ENCODE results near the gene LMNTD1.
A peak's percentile ranks its signal among the peaks of the same experiment; 100 is the strongest.

LMNTD1 gene

GRCh38 chr12:25550186-25550585 lies 2.9 kb downstream of the LMNTD1 start:
- no peak for DNase-seq

- DNase-seq = no peak
Observed at GRCh38 chr12:25549120-25549519, 4.0 kb downstream of the LMNTD1 start.

GRCh38 chr12:25546318-25546717 lies 6.8 kb downstream of the LMNTD1 start:
- DNase-seq = no peak

- no peak for DNase-seq
Observed at GRCh38 chr12:25533150-25533549, 19.9 kb downstream of the LMNTD1 start.

- no peak for DNase-seq
Observed at GRCh38 chr12:25531502-25532052, 21.5 kb downstream of the LMNTD1 start.

GRCh38 chr12:25529738-25530137 lies 23.3 kb downstream of the LMNTD1 start:
- no peak for DNase-seq

- no peak for DNase-seq
Observed at GRCh38 chr12:25526778-25527177, 26.3 kb downstream of the LMNTD1 start.

GRCh38 chr12:25524366-25524765 lies 28.7 kb downstream of the LMNTD1 start:
- DNase-seq = no peak

- DNase-seq = no peak
Observed at GRCh38 chr12:25521625-25522256, 31.3 kb downstream of the LMNTD1 start.

GRCh38 chr12:25518512-25518911 lies 34.6 kb downstream of the LMNTD1 start:
- no peak for DNase-seq

- DNase-seq = no peak
Observed at GRCh38 chr12:25504744-25505143, 48.3 kb downstream of the LMNTD1 start.

- no peak for DNase-seq
Observed at GRCh38 chr12:25503666-25504065, 49.4 kb downstream of the LMNTD1 start.

- DNase-seq = peak; percentile 12 to 68
Observed at GRCh38 chr12:25502596-25502995, 50.5 kb downstream of the LMNTD1 start.

GRCh38 chr12:25502118-25502517 lies 51.0 kb downstream of the LMNTD1 start:
- peak; percentile 6 to 21 for DNase-seq

GRCh38 chr12:25501549-25501948 lies 51.5 kb downstream of the LMNTD1 start:
- no peak for DNase-seq

- DNase-seq = no peak
Observed at GRCh38 chr12:25500651-25501050, 52.4 kb downstream of the LMNTD1 start.

- no peak for DNase-seq
Observed at GRCh38 chr12:25497021-25497420, 56.1 kb downstream of the LMNTD1 start.

- no peak for DNase-seq
Observed at GRCh38 chr12:25496098-25496587, 56.9 kb downstream of the LMNTD1 start.

- no peak for DNase-seq
Observed at GRCh38 chr12:25495331-25496097, 57.6 kb downstream of the LMNTD1 start.

GRCh38 chr12:25494926-25495325 lies 58.2 kb downstream of the LMNTD1 start:
- DNase-seq = no peak

GRCh38 chr12:25493682-25494081 lies 59.4 kb downstream of the LMNTD1 start:
- no peak for DNase-seq

GRCh38 chr12:25491396-25492325 lies 61.4 kb downstream of the LMNTD1 start:
- no peak for DNase-seq
